ENCODE data around the gene LINGO1.

Gene LINGO1

DNA sequence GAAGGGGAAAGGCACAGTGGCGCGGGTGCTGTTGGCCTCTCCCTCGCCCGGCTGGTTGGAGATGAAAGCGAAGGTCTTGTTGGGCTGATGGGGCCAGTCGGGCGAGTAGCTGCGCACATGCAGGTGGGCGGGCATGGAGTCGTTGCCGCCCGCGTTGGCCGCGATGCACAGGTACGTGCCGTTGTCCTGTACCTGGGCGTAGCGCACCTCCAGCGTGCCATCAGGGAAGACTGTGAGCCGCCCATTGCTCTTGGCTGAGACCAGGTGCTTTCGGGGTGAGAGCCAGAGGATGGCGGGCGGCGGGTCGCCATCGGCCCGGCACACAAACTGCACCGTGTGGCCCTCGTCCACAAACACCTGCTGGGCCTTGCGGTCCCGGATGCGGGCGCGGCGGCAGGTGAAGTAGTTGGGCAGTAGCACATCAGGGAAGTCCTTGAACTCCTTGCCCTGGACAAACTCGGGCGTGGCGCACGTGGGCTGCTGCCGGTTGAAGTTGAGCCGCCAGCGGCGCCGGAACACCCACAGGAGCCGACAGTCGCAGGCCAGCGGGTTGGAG is 18.4 kb downstream of the LINGO1 start:
- no peak for DNase-seq (ENCODE audit: low spot score)

DNA sequence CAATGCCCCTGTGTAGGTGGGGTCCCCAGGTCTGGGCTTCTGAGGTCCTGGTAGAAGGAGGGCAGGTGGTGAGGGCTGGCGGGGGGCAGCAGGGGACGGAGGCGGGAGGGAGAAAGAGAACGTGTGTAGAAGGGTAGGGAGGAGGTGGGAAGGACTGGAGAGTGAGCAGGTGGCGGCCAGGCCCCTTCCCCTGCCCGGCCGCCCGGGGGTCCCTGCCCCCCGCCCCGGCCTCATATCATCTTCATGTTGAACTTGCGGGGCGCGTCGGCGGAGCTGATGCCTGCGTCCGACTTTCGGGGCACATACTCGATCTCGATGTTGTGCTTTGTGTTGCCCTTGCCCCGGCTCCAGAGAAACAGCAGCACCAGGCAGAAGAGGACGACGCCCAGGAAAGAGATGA is 18.9 kb downstream of the LINGO1 start:
- no peak for DNase-seq (ENCODE audit: low spot score)

DNA sequence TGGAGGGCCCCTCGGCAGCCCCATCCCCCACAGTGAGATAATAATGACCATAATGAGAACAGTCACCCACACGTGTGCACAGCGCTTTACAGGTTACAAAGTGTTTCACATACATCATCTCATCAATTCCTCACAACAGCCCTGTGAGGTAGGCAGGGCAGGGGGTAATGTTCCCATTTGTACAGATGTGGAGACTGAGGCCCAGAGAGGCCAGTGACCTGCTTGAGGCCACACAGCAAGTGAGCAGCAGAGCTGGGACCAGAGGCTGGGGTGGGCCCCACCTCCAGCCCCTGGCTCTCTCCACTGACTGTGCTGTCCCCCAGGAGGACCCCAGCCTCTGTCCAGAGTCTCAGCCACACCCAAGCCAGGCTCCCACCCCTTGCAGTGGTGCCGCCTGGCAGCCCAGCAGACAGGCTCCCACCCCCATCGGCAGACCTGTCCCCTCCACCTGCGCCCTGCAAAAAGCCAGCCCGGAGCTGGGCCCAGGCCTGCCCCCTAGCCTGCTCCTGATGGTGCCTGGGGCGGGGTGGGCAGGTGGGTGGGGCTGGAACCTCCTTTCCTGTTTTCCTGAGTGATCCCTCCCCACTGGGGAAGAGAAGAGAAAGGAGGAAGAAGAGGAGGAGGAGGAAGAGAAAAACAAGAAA is 19.6 kb downstream of the LINGO1 start:
- DNase-seq (ENCODE audit: low spot score), result no peak

- peak; percentile 76 for DNase-seq (ENCODE audit: low spot score)
Measured at GRCh38 chr15:77611767-77612166, 20.9 kb downstream of the LINGO1 start.

DNA sequence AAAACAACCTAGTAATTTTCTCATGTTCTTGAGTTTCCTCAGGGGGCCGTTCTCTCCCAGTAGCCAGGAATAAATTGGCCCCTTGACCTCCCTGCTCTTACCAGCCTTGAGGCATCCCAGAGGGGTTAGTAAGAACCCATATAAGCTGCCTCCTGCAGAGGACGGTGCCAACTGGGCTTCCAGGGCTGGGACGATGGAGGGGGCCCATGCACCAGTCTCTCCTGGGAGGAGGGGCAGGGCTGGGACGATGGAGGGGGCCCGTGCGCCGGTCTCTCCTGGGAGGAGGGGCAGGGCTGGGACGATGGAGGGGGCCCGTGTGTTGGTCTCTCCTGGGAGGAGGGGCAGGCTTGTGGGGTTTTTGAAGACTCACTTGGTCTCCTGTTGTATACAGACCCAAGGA is 22.0 kb downstream of the LINGO1 start:
- DNase-seq (ENCODE audit: low spot score), result no peak

DNA sequence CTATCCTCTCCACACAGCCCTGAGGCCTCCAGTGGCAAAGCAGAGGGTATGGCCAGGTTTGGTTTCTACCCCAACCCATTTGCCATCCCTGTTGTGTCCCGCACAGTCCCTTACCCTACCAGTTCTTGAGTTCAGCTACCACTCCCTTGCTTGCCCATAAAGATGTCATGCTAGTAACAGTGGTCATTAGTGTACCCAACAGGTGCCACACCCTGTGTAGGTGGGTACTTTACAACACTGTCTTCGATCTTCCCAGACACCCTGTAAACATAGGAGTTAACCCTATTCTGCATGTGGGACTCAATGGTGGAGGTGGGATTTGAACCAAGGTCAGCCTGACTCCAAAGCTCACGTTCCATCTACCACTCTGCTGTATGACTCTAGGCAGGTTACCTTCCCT is 23.2 kb downstream of the LINGO1 start:
- no peak for DNase-seq (ENCODE audit: low spot score)

- DNase-seq (ENCODE audit: low spot score), result no peak
Measured at GRCh38 chr15:77608774-77609173, 23.9 kb downstream of the LINGO1 start.

GRCh38 chr15:77607894-77608261 is 24.8 kb downstream of the LINGO1 start:
- DNase-seq (ENCODE audit: low spot score), result peak; percentile 65

DNA sequence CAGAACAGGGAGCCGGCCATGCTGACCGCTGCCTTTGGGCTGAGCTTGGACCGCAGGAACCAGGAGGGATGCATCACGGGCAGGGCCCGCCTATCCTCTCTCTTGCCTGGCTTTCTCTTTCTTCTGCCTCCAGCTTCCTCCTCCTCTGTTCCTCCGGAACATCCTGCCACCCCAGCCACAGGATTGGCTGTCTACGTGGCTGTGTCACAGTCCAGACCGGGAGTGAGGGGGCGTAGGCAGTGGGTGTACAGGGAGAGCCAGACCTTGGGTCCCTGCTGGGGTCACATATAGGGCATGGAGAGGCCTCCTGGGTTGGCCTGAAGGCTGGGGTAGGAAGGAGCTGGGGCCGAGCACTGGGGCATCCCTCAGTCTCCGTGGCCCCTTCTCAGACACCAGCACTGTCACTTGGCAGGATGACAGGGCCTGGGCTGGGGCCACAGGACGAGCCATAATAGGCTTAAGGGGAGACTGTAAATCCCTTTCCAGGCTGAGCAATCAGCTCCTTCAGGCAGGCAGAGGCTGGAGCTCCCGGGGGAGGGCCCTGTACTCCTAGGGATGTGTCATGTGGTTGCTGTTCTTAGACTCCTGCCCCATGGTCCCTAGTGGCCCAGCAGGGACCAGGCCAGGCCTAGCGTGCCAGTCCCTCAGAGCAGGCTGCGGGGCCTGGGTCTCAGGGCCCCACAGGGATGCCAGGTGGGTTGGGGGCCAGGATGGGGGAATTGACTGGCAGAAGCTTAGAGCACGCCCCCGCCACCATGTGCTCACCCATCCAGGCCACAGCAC is 25.4 kb downstream of the LINGO1 start:
- no peak for DNase-seq (ENCODE audit: low spot score)

- no peak for DNase-seq (ENCODE audit: low spot score)
Measured at GRCh38 chr15:77606142-77607034, 26.3 kb downstream of the LINGO1 start.

DNA sequence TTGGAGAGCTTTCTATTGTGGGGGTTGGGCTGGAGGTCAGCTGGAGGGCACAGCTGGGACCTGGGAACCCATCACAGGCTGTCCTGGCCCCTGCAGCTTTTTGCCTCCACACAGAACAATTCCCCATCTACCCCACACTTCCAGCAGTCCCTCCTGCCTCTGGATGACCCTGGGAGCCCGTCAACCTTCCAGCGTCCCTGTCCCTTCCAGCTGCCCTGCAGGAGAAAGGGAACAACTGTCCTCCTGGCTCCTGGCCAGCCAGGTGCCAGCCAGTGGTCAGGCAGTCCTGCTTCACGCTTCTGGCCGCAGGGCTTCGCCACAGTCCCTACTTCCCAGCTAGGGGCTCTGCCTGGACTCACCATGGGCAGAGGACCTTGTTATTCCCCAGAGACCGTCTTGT is 27.2 kb downstream of the LINGO1 start:
- no peak for DNase-seq (ENCODE audit: low spot score)

- no peak for DNase-seq (ENCODE audit: low spot score)
Measured at GRCh38 chr15:77604973-77605372, 27.7 kb downstream of the LINGO1 start.

GRCh38 chr15:77603611-77604336 is 28.9 kb downstream of the LINGO1 start:
- DNase-seq (ENCODE audit: low spot score), result no peak

DNA sequence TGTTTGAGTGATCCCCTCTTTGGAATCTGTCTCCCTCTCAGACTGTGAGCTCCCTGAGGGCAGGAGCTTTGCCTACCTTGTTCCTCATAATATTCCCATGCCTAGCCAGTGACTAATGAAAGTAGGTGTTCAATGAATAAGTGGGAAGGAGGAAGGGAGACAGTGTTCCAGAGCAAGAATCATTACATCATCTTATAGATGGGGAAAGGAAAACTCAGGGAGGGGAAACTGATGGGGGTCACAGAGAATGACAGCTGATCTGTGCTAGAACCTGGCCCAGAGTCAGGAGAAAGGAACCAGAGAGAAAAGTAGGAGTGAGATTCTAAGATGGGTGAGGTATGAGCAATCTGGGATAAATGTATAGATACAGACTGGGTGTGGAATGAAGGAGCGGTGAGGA is 29.9 kb downstream of the LINGO1 start:
- DNase-seq (ENCODE audit: low spot score), result no peak

GRCh38 chr15:77599899-77600298 is 32.8 kb downstream of the LINGO1 start:
- DNase-seq (ENCODE audit: low spot score), result peak; percentile 63

- DNase-seq (ENCODE audit: low spot score), result no peak
Measured at GRCh38 chr15:77599357-77599756, 33.4 kb downstream of the LINGO1 start.

DNA sequence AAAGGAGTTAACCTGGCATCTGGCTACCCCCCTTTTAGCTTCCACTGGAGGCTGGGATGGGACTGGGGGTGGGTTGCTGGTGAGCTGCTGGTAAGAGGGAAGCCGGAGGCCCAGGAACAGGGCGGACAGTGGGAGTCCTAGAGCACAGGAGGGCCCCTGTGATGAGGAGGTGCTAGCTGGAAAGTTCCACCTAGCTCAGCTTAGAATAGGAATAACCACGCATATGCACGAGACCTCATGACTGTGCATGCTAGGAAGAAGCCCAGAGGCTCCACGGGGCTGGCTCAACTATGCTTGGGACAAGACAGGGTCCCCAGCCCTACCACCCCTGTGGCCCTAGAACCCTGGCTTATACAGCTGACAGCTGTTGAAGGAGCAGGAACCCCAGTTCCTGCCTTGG is 34.1 kb downstream of the LINGO1 start:
- no peak for DNase-seq (ENCODE audit: low spot score)

GRCh38 chr15:77597804-77598453 is 34.8 kb downstream of the LINGO1 start:
- DNase-seq (ENCODE audit: low spot score), result no peak

- DNase-seq (ENCODE audit: low spot score), result no peak
Measured at GRCh38 chr15:77596821-77597803, 35.6 kb downstream of the LINGO1 start.

- no peak for DNase-seq (ENCODE audit: low spot score)
Measured at GRCh38 chr15:77595231-77595630, 37.5 kb downstream of the LINGO1 start.

Data from putamen (tissue), 1 donor.